KMS-11 (cell line): Measurements from ENCODE around the gene RIN3.

Source experiments
- H2AFZ ChIP-seq: fragments of 200-600 bp; sonication (generic); 2 replicates; pipeline ENCODE4 v1.6.1; 2016; ENCODE audit warnings: antibody characterized with exemption, mixed run types, low read depth
- H3K27ac ChIP-seq: fragments of 200-600 bp; sonication (generic); 2 replicates; pipeline ENCODE4 v1.6.1; 2016; ENCODE audit warnings: mild to moderate bottlenecking, mixed run types
- H3K27me3 ChIP-seq: fragments of 200-600 bp; sonication (generic); 2 replicates; pipeline ENCODE4 v1.6.1; 2017; ENCODE audit warnings: mild to moderate bottlenecking, low read depth, mixed run types, moderate library complexity; ENCODE audit not compliant: insufficient read depth
- H3K36me3 ChIP-seq: fragments of 200-600 bp; sonication (generic); 2 replicates; pipeline ENCODE4 v1.6.1; 2017; ENCODE audit warnings: mild to moderate bottlenecking, mixed run types; ENCODE audit not compliant: insufficient read depth
- H3K4me1 ChIP-seq: fragments of 200-600 bp; sonication (generic); 2 replicates; pipeline ENCODE4 v1.6.1; 2016; ENCODE audit warnings: mild to moderate bottlenecking, low read depth, mixed run types; ENCODE audit not compliant: poor library complexity, severe bottlenecking
- H3K4me2 ChIP-seq: fragments of 200-600 bp; sonication (generic); 2 replicates; pipeline ENCODE4 v1.7.0; 2016; ENCODE audit warnings: mild to moderate bottlenecking, mixed run types
- H3K4me3 ChIP-seq: fragments of 200-600 bp; sonication (generic); IDR thresholded peaks from 2 replicates; pipeline ENCODE4 v1.6.1; 2017; ENCODE audit warnings: low read depth, low read length, mixed read lengths; ENCODE audit not compliant: insufficient read depth
- H3K79me2 ChIP-seq: fragments of 200-600 bp; sonication (generic); 2 replicates; pipeline ENCODE4 v1.6.1; 2016; ENCODE audit warnings: low read depth, mixed run types; ENCODE audit not compliant: insufficient read depth
- H3K9ac ChIP-seq: fragments of 200-600 bp; sonication (generic); 2 replicates; pipeline ENCODE4 v1.6.1; 2016; ENCODE audit warnings: mild to moderate bottlenecking, mixed run types
- H4K20me1 ChIP-seq: fragments of 200-600 bp; sonication (generic); 2 replicates; pipeline ENCODE4 v1.6.1; 2016; ENCODE audit warnings: mild to moderate bottlenecking, mixed run types; ENCODE audit not compliant: insufficient read depth
- TF ChIP-seq, protein P1 (sequence below): fragments of 200-600 bp; sonication (generic); conservative IDR thresholded peaks from 2 replicates; pipeline ENCODE4 v1.6.1; 2017; ENCODE audit warnings: low read depth, mild to moderate bottlenecking, antibody characterized with exemption, low read length, moderate library complexity, mixed read lengths

The RIN3 gene

GRCh38 chr14:92555465-92556111 lies 42.0 kb downstream of the RIN3 start:
- H3K4me2 ChIP-seq, result no peak overlapping the region
- no peaks in the 10 kb centered on the region for H3K27me3 ChIP-seq
- no peak overlapping the region for H3K27ac ChIP-seq
- no peak overlapping the region for H3K4me3 ChIP-seq
- H2AFZ ChIP-seq, result no peak overlapping the region
- no peaks in the 10 kb centered on the region for H3K79me2 ChIP-seq
- no peak overlapping the region for H3K9ac ChIP-seq
- no peaks in the 10 kb centered on the region for H4K20me1 ChIP-seq
- TF ChIP-seq, protein P1, sequence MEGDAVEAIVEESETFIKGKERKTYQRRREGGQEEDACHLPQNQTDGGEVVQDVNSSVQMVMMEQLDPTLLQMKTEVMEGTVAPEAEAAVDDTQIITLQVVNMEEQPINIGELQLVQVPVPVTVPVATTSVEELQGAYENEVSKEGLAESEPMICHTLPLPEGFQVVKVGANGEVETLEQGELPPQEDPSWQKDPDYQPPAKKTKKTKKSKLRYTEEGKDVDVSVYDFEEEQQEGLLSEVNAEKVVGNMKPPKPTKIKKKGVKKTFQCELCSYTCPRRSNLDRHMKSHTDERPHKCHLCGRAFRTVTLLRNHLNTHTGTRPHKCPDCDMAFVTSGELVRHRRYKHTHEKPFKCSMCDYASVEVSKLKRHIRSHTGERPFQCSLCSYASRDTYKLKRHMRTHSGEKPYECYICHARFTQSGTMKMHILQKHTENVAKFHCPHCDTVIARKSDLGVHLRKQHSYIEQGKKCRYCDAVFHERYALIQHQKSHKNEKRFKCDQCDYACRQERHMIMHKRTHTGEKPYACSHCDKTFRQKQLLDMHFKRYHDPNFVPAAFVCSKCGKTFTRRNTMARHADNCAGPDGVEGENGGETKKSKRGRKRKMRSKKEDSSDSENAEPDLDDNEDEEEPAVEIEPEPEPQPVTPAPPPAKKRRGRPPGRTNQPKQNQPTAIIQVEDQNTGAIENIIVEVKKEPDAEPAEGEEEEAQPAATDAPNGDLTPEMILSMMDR, result no peak
- no peaks in the 10 kb centered on the region for H3K36me3 ChIP-seq
- peaks cover 67% of the 10 kb centered on the region for H3K4me1 ChIP-seq

- H3K27ac ChIP-seq, result no peak overlapping the region
- H3K27me3 ChIP-seq, result no peaks in the 10 kb centered on the region
- no peaks in the 10 kb centered on the region for H3K79me2 ChIP-seq
- TF ChIP-seq, protein P1, result no peak
- no peak overlapping the region for H3K4me2 ChIP-seq
- H3K4me1 ChIP-seq, result peaks cover 60% of the 10 kb centered on the region
- no peaks in the 10 kb centered on the region for H4K20me1 ChIP-seq
- no peak overlapping the region for H3K9ac ChIP-seq
- H3K36me3 ChIP-seq, result no peaks in the 10 kb centered on the region
- H2AFZ ChIP-seq, result no peak overlapping the region
- no peak overlapping the region for H3K4me3 ChIP-seq
Measured at GRCh38 chr14:92556255-92556741, 42.7 kb downstream of the RIN3 start.

- Histone ChIP-seq H3K79me2 (no peaks in the 10 kb centered on the region), H3K9ac (no peak overlapping the region), H4K20me1 (no peaks in the 10 kb centered on the region), H3K4me3 (no peak overlapping the region), H3K27me3 (no peaks in the 10 kb centered on the region), H2AFZ (no peak overlapping the region), H3K4me2 (no peak overlapping the region), H3K36me3 (no peaks in the 10 kb centered on the region), H3K4me1 (peaks cover 59% of the 10 kb centered on the region), H3K27ac (no peak overlapping the region)
- TF ChIP-seq, protein P1, result no peak
Measured at GRCh38 chr14:92556863-92557543, 43.4 kb downstream of the RIN3 start.

DNA sequence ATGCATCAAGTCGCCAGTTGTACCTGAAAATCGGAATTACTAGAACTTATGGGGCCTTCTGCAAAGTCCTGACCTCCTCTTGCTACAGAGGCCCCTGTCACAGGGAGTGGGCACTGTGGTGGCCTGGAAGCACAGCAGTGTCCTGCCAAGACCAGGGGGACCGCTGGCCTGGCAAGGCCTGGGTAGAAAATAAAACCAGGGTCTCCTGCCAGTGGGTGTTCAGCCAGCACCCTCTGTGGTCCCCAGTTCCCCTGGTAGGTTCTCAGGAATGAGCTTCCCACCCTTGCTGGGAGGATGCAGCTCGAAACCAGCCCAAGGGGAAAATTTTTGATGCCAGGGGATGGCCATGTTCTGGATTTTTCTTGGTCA lies 43.9 kb downstream of the RIN3 start:
- Histone ChIP-seq H3K4me2 (no peak overlapping the region), H3K27me3 (no peaks in the 10 kb centered on the region), H3K4me3 (no peak overlapping the region), H3K36me3 (no peaks in the 10 kb centered on the region), H3K79me2 (no peaks in the 10 kb centered on the region), H4K20me1 (no peaks in the 10 kb centered on the region), H2AFZ (no peak overlapping the region), H3K9ac (no peak overlapping the region), H3K4me1 (peaks cover 59% of the 10 kb centered on the region), H3K27ac (no peak overlapping the region)
- TF ChIP-seq, protein P1, result no peak
